22Rv1 (cell line): ENCODE results near the gene LRPAP1.

Source experiments
- CTCF ChIP-seq: fragments of 450-650 bp; IDR thresholded peaks from 2 replicates; pipeline ENCODE4 v1.5.1; 2017; ENCODE audit warnings: mild to moderate bottlenecking
- ZFX ChIP-seq: fragments of 450-650 bp; IDR thresholded peaks from 2 replicates; pipeline ENCODE4 v1.6.1; 2017; ENCODE audit warnings: antibody characterized with exemption, borderline replicate concordance

- no peak for TF ChIP-seq CTCF
- TF ChIP-seq ZFX: no peak
Measured at GRCh38 chr4:3485886-3486540, 46.2 kb downstream of the LRPAP1 start.
